ENCODE measurements around the gene DDR1.
"Not testable (repeated sequence)": the region's sequence is repeated elsewhere in the genome, so short reads cannot be mapped to it uniquely, and the experiment has no call there.

The DDR1 gene

GRCh38 chr6:30883685-30884520 is at the start of gene DDR1:
TSS of gene DDR1 (plus strand) at chr6:30884519. CDS start at chr6:30888730, 4,211 bp downstream.
- peak; percentile 56 for DNase-seq

GRCh38 chr6:30834646-30835045 is 49.7 kb upstream of the DDR1 start:
- DNase-seq = peak; percentile 25

- no peak for DNase-seq
Observed at GRCh38 chr6:30835576-30835975, 48.7 kb upstream of the DDR1 start.

GRCh38 chr6:30836431-30836866 is 47.9 kb upstream of the DDR1 start:
- DNase-seq = no peak

- no peak for DNase-seq
Observed at GRCh38 chr6:30836957-30837356, 47.4 kb upstream of the DDR1 start.

- no peak for DNase-seq
Observed at GRCh38 chr6:30837432-30837831, 46.9 kb upstream of the DDR1 start.

- DNase-seq = no peak
Observed at GRCh38 chr6:30837870-30838269, 46.4 kb upstream of the DDR1 start.

- DNase-seq = no peak
Observed at GRCh38 chr6:30839671-30840070, 44.6 kb upstream of the DDR1 start.

GRCh38 chr6:30840084-30840934 is 44.0 kb upstream of the DDR1 start:
- no peak for DNase-seq

- no peak for DNase-seq
Observed at GRCh38 chr6:30840935-30841643, 43.2 kb upstream of the DDR1 start.

- no peak for DNase-seq
Observed at GRCh38 chr6:30841644-30842504, 42.4 kb upstream of the DDR1 start.

GRCh38 chr6:30842754-30843610 is 41.3 kb upstream of the DDR1 start:
- no peak for DNase-seq

GRCh38 chr6:30843611-30843998 is 40.7 kb upstream of the DDR1 start:
- no peak for DNase-seq

- DNase-seq = no peak
Observed at GRCh38 chr6:30844118-30844535, 40.2 kb upstream of the DDR1 start.

GRCh38 chr6:30845183-30845582 is 39.1 kb upstream of the DDR1 start:
- DNase-seq = no peak

- DNase-seq = no peak
Observed at GRCh38 chr6:30847421-30847970, 36.8 kb upstream of the DDR1 start.

GRCh38 chr6:30847971-30848436 is 36.3 kb upstream of the DDR1 start:
- DNase-seq = no peak

GRCh38 chr6:30849903-30850651 is 34.2 kb upstream of the DDR1 start:
- DNase-seq = no peak

GRCh38 chr6:30852459-30852858 is 31.9 kb upstream of the DDR1 start:
- DNase-seq = not testable (repeated sequence)
